ENCODE results near the gene WASF2. TPM values are rescaled to one million over a fixed set of nuclear protein-coding genes. Genes with fewer than 3 reads are reported as not detected.

WASF2 gene
- total and polyA plus RNA-seq, 2 of the 4 experiments (the other 2 are of a cell fraction), result 7.9 to 45.4 TPM

GRCh38 chr1:27383039-27383605 is 106.8 kb downstream of the WASF2 start, which contains the start of gene CD164L2:
Gene CD164L2 (minus strand): TSS chr1:27383333. CDS start chr1:27383239, 94 bp downstream.
- Histone ChIP-seq H3K36me3 (ENCODE audit: control insufficient read depth, insufficient read depth, low read length) (no peaks in the 10 kb centered on the region), H3K18ac (ENCODE audit: low read depth, low read length) (no peak within 1 kb of the TSS), H3K9me3 (ENCODE audit: control insufficient read depth, insufficient read depth, low read length) (no peaks in the 10 kb centered on the region), H3K9me1 (ENCODE audit: insufficient read depth, low read length) (no peaks in the 10 kb centered on the region), H2BK120ac (ENCODE audit: low read depth, low read length) (no peak within 1 kb of the TSS), H4K8ac (ENCODE audit: low read depth in 2 of 2, low read length in 2 of 2) (no peak within 1 kb of the TSS), H3K56ac (ENCODE audit: extremely low read depth, insufficient read depth, low read length) (no peak within 1 kb of the TSS), H3K4me3 (ENCODE audit: insufficient read depth, low read depth, low read length) (no peak within 1 kb of the TSS), H3K79me1 (ENCODE audit: low read depth in 1 of 2, low read length in 2 of 2) (no peaks in the 10 kb centered on the region), H2BK5ac (ENCODE audit: low read depth, low read length, poor library complexity, severe bottlenecking) (no peak within 1 kb of the TSS), H4K20me1 (ENCODE audit: insufficient read depth, low read length) (no peaks in the 10 kb centered on the region; the same call in 1 of the 2 replicates), H3K27me3 (ENCODE audit: control insufficient read depth, insufficient read depth, low read length) (peaks cover 34% of the 10 kb centered on the region), H4K5ac (ENCODE audit: low read depth, low read length) (no peak within 1 kb of the TSS), H2AK5ac (ENCODE audit: low read depth, low read length) (no peak within 1 kb of the TSS), H3K4ac (ENCODE audit: low read depth, low read length) (no peak within 1 kb of the TSS), H2BK15ac (ENCODE audit: low read depth, low read length) (no peak within 1 kb of the TSS), H3K4me1 (ENCODE audit: control insufficient read depth, insufficient read depth, low read length) (no peaks in the 10 kb centered on the region), H2AK9ac (replicated peaks; ENCODE audit: low read depth, low read length, poor library complexity) (no peak within 1 kb of the TSS), H3K27ac (ENCODE audit: insufficient read depth, low read length) (no peak within 1 kb of the TSS), H3K9ac (ENCODE audit: low read depth, low read length) (no peak within 1 kb of the TSS), H4K91ac (ENCODE audit: insufficient read depth, low read depth, low read length) (no peak within 1 kb of the TSS), H3K23ac (ENCODE audit: low read depth, low read length) (no peak within 1 kb of the TSS), H3K4me2 (ENCODE audit: low read depth, low read length) (no peak within 1 kb of the TSS), H2AFZ (replicated peaks; ENCODE audit: low read length, poor library complexity) (no peak within 1 kb of the TSS), H3K14ac (replicated peaks; ENCODE audit: low read depth, low read length) (no peak within 1 kb of the TSS), H2BK20ac (ENCODE audit: low read depth, low read length) (no peak within 1 kb of the TSS)
- WGBS, 2 experiments (ENCODE audit: extremely low coverage in 2 of 2, insufficient read length in 1 of 2), result 17% methylated on average over 14 of the region's 43 CpGs; no CpG with 5 or more reads in 1 of the 2 experiments
- TF ChIP-seq POLR2A (IDR thresholded peaks at IDR 0.05; ENCODE audit: low read depth, low read length), result no peak
- BruUV-seq (replicated peaks), result no TSS peak
- intact Hi-C loops (cut with micrococcal nuclease), result no loop called here
- in situ Hi-C loops (cut with MboI; ENCODE audit: low sequenced_read_pairs), result no loop called here
- CTCF ChIA-PET, result interaction anchor here (1.3 kb wide), 1 partner anchor 82 kb away, joined by 3 read pairs; no protein-coding TSS in a partner anchor
- POLR2A ChIA-PET (ENCODE audit: unreplicated experiment), result no interaction called here
- dilution Hi-C loops (cut with HindIII; ENCODE audit: low sequenced_read_pairs, unreplicated experiment), result no loop called here
- no peak for ATAC-seq (ENCODE audit: low read depth)
- DNase-seq, result no peak
